ENCODE data around the gene RBM10. TPM values are rescaled to one million over a fixed set of nuclear protein-coding genes. Genes with fewer than 3 reads are reported as not detected.

Gene RBM10
- total and polyA plus RNA-seq, 9 donors: 12.0 to 53.0 (median 36.7) TPM

GRCh38 chrX:47169273-47169672 lies 24.3 kb downstream of the RBM10 start:
- H3K27me3 ChIP-seq: no peaks in the 10 kb centered on the region
- H3K36me3 ChIP-seq: no peaks in the 10 kb centered on the region
- H3K4me3 ChIP-seq: no peak overlapping the region
- TF ChIP-seq POLR2A (IDR thresholded peaks at IDR 0.05) (no peak), CTCF (IDR thresholded peaks at IDR 0.05) (no peak), EP300 (IDR thresholded peaks at IDR 0.05) (no peak)
- WGBS, 3 donors: 91 to 93% (median 92%) methylated on average over 19 of the region's 19 CpGs
- no peaks in the 10 kb centered on the region for H3K4me1 ChIP-seq (ENCODE audit: insufficient read depth)
- H3K27ac ChIP-seq: no peak overlapping the region
- intact Hi-C loops (cut with DNase I): no loop called here
- DNase-seq: peak in 1 of 5 donors; percentile 25
- no peaks in the 10 kb centered on the region for H3K9me3 ChIP-seq

GRCh38 chrX:47169726-47170515 lies 24.9 kb downstream of the RBM10 start:
- intact Hi-C loops (cut with DNase I): no loop called here
- no peaks in the 10 kb centered on the region for H3K36me3 ChIP-seq
- no peaks in the 10 kb centered on the region for H3K9me3 ChIP-seq
- no peak for TF ChIP-seq POLR2A (IDR thresholded peaks at IDR 0.05)
- TF ChIP-seq EP300 (IDR thresholded peaks at IDR 0.05): no peak
- no peak for TF ChIP-seq CTCF (IDR thresholded peaks at IDR 0.05)
- no peak overlapping the region for H3K4me3 ChIP-seq
- WGBS, 3 donors: 56 to 65% (median 58%) methylated on average over 13 of the region's 13 CpGs
- no peaks in the 10 kb centered on the region for H3K4me1 ChIP-seq (ENCODE audit: insufficient read depth)
- H3K27ac ChIP-seq: no peak overlapping the region
- DNase-seq: peak in 1 of 5 donors; percentile 62
- no peaks in the 10 kb centered on the region for H3K27me3 ChIP-seq

- Histone ChIP-seq H3K27ac (no peak overlapping the region), H3K36me3 (no peaks in the 10 kb centered on the region), H3K9me3 (no peaks in the 10 kb centered on the region), H3K27me3 (no peaks in the 10 kb centered on the region), H3K4me3 (no peak overlapping the region), H3K4me1 (ENCODE audit: insufficient read depth) (no peaks in the 10 kb centered on the region)
- intact Hi-C loops (cut with DNase I): no loop called here
- 78 to 89% (median 80%) methylated on average over 34 of the region's 34 CpGs for WGBS, 3 donors
- TF ChIP-seq POLR2A (IDR thresholded peaks at IDR 0.05) (no peak), CTCF (IDR thresholded peaks at IDR 0.05) (no peak), EP300 (IDR thresholded peaks at IDR 0.05) (no peak)
- DNase-seq: peak in 1 of 5 donors; percentile 25
Observed at GRCh38 chrX:47170861-47171692, 26.1 kb downstream of the RBM10 start.

- H3K27me3 ChIP-seq: no peaks in the 10 kb centered on the region
- 77 to 83% (median 80%) methylated on average over 2 of the region's 2 CpGs for WGBS, 3 donors
- H3K4me1 ChIP-seq (ENCODE audit: insufficient read depth): no peaks in the 10 kb centered on the region
- H3K4me3 ChIP-seq: no peak overlapping the region
- intact Hi-C loops (cut with DNase I): no loop called here
- TF ChIP-seq POLR2A (IDR thresholded peaks at IDR 0.05) (no peak), CTCF (IDR thresholded peaks at IDR 0.05) (no peak), EP300 (IDR thresholded peaks at IDR 0.05) (no peak)
- no peak overlapping the region for H3K27ac ChIP-seq
- DNase-seq: peak in 1 of 5 donors; percentile 1
- no peaks in the 10 kb centered on the region for H3K9me3 ChIP-seq
- H3K36me3 ChIP-seq: no peaks in the 10 kb centered on the region
Observed at GRCh38 chrX:47171996-47172395, 27.0 kb downstream of the RBM10 start.
